Inflammatory macrophage (primary cell): ENCODE measurements around the gene PLEKHD1.
"Not testable (repeated sequence)": the region's sequence is repeated elsewhere in the genome, so short reads cannot be mapped to it uniquely, and the experiment has no call there.

Source experiments
- DNase-seq, 2 donors: peaks; one replicate each; pipeline ENCODE4 v3.0.0-alpha.2; 2020 to 2022

PLEKHD1 gene

DNA sequence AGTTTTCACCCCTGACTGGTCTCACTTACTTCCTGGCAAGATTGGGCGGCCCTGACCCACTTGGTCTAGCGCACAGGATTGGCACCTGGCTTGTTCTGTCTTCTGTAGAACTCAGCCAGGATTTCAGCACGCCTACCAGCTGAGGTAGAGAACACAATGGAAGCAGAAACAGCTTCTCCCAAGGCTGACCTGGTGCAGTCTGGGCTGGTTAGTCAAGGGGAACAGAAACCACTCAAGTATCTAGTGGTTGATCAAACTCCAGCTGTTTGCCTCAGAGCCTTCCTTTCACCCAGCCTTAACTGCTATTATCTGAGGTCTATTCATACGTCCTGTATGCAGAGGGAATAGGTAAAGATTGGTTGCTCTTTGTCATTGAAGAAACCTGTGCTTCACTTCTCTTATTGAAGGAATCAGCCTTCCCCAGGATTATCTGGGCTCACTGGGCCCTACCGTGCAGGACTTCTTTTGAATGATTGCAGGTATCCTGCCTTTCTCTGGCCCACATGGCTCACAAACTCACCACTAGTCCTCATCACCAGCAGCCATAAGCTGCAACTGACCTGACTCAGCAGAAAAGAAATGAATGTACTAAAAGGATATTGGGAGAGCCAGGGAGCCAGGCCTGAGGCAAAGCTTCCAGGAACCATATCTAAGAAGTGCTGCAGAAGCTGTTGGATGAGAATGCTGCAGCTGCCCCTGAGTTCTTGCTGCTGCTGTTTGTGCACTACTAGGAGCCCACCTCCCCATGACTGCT lies 2.5 kb upstream of the PLEKHD1 start:
- DNase-seq, result no peak

DNA sequence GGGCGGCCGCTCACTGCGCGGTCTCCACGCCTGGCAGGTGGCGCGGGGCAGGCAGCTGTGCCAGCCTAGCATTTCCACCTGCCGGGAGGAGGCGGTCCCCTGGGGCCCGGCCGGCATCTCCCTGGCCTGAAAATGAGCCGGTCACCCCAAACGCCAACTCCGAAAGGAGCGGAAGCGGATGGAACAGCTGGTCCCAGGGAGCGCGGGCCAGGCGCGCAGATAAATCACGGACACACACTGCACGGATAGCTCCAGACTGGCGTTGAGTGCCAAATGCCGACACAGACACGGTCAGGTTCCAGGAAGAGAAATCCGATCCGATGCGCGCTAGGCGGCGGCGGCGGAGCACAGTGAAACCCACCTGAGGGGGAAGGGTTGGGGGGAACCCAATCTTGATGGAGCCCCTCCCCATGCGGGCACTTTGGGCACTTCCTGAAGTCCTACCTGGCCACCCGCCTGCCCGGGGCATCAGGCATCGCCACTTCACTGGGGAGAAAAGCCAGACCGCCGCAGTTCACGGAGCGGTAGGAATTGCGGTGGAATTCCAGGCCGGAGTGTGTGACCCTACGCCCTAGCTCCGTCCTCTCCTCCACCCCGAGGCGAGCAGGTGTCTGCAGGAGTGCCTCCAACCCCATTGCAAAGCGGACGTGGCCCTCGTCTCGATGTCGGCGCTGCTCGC lies 624 bp upstream of the PLEKHD1 start:
- no peak for DNase-seq

DNA sequence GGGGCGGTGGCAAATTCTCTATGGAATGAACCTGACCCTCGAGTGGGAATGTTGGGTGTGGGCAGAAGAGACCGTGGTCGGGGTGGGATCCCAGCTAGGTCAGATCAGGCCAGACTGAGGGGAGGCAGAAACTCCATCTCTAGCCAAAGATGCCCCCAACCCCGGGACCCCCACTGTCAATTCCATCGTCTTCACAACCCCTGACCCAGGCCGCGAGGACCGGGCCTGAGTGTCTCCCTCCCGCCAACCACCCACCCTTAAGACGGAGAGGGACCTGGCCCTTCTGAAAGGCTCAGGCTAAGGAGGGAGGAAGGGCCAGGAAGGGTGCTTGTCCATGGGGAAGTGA lies 760 bp downstream of the PLEKHD1 start:
- no peak for DNase-seq

DNA sequence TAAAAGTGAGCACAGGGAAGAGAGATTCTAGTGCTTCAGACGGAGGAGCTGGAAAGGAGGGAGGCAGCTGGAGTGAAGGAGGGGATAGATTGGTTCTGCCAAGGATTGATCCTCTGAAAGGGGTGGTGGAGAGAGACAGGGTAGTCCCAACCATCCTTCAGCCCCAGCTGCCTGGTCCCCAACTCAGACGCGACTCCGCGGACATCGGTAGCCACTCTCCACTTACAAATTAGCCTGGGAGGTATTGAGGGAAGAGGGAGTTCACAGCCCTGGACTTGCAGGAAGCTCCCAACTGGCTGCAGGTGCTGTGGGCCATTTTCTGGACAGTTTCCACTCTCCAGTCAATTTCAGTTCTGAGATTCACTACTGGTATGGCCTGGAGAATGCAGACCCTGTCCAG lies 1.2 kb downstream of the PLEKHD1 start:
- DNase-seq, result no peak

GRCh38 chr14:69487226-69487625 lies 2.7 kb downstream of the PLEKHD1 start:
- no peak for DNase-seq

- DNase-seq, result no peak
Measured at GRCh38 chr14:69487771-69488170, 3.2 kb downstream of the PLEKHD1 start.

DNA sequence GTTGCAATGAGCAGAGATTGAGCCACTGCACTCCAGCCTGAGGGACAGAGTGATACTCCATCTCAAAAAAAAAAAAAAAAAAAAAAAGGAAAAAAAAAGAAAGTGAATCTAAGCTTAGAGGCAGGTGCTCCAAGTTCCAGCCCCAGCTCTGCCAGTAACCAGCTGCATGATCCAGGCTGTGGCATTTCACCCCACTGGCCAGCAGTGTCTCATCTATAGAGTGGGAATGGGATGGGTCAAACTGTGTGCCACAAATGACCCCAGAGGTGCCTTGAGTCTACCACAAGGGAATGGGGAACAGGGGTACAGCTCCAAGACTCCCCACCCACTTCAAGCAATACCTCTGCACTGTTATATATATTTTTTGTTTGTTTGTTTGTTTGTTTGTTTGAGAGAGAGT lies 5.0 kb downstream of the PLEKHD1 start:
- no peak for DNase-seq

DNA sequence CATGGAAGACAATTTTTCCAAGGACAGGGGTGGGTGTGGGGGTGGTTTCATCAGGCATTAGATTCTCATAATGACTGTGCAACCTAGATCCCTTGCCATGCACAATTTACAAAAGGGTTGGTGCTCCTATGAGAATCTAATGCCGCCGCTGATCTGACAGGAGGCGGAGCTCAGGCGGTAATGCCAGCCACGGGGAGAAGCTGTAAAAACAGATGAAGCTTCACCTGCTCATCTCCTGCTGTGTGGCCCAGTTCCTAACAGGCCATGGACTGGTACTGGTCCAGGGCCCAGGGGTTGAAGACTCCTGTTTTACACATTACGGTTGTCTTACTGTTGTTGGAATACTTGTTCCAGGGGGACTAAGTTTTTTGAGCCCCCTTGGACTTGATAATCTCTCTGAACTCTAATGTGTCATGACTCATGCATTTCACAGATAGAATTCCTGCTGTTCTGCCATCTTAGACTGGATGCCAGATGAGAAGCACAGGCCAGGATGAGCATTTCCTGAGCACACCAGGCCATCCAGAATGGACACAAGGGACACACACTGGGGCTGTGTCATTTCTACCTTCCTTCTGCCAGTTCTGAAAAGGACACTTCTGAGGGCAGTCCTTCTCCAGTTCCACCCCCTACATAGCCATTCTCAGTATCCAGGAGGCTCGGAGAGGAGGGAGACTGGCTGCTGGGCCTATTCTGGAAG lies 5.8 kb downstream of the PLEKHD1 start:
- DNase-seq, result no peak

DNA sequence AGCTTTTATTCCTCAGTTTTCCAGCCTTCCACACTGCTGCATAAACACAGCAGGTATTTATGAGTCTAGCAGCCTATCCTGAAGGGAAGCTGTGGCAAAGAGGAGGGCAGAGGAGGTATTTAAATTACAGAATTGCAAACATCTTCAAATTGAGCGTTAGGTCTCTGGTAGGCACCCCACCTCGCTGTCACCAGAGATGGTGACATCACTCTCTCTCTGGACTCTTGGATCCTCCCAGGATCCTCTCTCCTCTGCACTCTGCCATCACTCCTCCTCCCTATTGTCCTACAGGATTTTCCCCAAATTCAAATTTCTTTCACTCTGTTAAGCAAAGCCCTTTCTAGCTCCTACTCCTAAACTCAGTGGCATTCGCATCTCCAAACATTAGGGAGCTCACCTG lies 6.7 kb downstream of the PLEKHD1 start:
- no peak for DNase-seq

DNA sequence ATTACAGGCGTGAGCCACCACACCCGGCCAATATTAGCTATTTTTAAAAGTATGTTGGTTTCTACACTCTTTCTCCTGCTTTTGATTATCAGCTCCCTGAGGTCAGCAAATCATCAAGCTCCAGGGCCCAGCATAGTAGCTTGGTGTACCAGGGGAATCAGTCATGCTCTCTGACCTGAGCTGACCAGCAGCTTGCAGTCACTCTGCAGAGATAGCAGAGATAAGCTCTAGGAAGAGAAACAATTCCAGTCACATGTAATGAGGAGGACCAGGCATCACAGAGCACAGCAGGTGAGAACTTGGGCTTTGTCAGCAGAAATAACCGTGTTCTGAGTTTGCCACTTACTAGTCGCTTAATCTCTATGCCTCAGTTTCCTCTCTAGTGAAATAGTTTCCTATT lies 8.5 kb downstream of the PLEKHD1 start:
- DNase-seq, result no peak

- DNase-seq, result no peak
Measured at GRCh38 chr14:69493791-69494190, 9.3 kb downstream of the PLEKHD1 start.

DNA sequence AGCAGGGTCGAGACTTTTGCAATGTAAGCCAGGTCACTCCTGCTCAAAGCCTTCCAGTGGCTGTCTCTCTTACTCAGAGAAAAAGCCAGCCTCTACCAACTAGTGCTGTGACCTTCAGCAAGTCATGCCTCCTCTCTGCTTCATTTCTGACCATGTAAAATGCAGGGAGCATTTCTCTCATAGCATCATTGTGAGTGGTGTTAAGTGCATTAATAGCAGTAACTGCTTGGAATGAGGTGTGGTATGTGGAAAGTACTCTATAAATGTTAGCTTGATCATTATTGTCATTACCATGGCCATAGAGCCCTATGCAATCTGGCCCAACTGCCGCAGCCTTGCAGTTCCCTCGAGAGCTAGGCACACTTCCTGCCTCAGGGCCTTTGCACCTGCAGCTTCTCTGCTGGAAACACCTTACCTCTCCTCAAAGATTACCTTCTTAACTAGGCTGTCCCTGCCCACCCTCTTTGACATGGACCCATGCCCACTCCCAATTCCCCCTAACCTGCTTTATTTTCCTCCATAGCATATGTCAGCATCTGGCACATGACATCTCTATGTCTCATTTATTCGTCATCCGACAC lies 10.9 kb downstream of the PLEKHD1 start:
- DNase-seq, result no peak

DNA sequence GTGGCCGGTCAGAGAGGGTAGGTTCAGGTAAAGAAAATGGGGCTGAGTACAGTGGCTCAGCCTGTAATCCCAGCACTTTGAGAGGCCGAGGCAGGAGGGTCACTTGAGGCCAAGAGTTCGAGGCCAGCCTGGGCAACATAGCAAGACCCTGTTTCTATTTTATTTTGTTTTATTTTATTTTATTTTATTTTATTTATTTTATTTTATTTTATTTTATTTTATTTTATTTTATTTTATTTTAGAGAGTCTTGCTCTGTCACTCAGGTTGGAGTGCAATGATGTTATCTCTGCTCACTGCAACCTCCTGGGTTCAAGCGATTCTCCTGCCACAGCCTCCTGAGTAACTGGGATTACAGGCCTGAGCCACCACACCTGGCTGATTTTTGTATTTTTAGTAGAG lies 13.3 kb downstream of the PLEKHD1 start:
- not testable (repeated sequence) for DNase-seq

GRCh38 chr14:69498286-69498685 lies 13.8 kb downstream of the PLEKHD1 start:
- not testable (repeated sequence) for DNase-seq

GRCh38 chr14:69499436-69499835 lies 14.9 kb downstream of the PLEKHD1 start:
- DNase-seq, result no peak

DNA sequence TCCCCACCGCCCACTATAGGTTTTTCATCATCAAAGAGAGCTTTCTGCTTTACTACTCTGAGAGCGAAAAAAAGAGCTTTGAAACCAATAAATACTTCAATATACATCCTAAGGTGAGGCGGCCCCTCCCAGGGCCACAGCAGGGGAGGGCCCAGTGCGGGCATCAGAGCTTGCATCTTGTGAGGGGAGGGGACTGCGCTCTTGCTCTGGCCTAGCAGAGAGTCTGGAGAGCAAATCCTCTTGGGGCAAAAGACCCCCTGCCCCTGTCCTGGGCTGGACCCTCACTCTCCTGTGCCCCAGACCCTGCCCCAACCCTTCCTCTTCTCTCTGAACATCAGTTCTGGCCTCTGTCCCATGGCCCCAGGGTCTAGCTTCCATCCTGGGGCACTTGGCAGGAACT lies 15.6 kb downstream of the PLEKHD1 start:
- DNase-seq, result no peak

DNA sequence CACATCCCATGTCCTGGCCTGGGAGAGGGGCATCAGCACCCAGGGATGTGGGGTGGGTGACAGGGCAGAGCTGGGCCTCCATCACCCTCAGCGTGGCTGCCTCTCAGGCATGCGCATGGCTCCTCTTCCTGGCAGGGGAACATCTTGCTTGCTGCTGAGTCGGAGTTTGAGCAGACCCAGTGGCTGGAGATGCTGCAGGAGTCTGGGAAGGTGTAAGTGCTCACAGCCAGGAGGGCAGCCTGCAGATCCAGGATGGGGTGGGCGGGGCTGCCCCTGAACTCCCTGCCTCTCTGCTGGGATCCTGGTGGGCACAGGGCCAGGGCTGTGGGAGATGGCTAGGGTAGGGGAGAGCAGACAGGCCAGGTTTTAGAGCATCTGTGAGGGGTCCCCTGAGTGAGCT lies 16.2 kb downstream of the PLEKHD1 start:
- no peak for DNase-seq

DNA sequence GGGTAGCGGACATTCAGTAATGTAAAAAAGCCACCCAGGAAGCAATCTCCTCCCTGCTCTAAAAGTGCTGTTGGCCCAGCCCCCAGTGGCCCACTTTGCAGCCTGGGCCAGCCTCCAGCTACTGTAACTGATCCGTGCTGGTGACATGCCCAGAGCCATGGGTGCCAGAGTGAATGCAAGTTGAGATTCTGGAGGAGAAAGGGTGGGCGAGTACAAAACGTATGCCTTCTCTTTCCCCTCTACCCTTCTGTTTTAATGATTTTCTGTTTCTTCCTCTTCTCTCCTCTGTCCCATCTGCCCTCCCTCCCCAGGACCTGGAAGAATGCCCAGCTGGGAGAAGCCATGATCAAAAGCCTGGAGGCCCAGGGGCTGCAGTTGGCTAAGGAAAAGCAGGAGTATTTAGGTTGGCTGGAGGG lies 16.9 kb downstream of the PLEKHD1 start:
- no peak for DNase-seq

DNA sequence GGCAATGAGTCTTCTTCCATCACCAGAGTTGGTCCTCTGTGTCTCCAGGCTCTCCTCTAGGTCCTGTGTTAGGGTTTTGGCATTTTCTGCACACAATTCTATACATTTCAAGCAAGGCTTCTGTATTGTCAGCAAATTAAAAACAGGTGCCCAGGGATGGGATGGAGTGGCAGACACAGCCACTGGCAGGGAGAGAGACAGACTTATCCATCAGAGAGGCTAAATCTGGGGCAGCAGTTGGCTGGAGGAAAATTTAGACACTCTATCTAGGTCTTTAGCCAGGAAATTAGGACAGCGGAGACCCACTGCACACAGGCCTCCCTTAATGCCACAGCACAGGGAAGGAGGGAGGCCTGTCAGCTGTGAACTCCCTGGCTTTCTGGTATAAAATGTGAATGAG lies 20.2 kb downstream of the PLEKHD1 start:
- no peak for DNase-seq

- no peak for DNase-seq
Measured at GRCh38 chr14:69505338-69506240, 21.1 kb downstream of the PLEKHD1 start.

- no peak for DNase-seq
Measured at GRCh38 chr14:69506241-69506595, 21.7 kb downstream of the PLEKHD1 start.

DNA sequence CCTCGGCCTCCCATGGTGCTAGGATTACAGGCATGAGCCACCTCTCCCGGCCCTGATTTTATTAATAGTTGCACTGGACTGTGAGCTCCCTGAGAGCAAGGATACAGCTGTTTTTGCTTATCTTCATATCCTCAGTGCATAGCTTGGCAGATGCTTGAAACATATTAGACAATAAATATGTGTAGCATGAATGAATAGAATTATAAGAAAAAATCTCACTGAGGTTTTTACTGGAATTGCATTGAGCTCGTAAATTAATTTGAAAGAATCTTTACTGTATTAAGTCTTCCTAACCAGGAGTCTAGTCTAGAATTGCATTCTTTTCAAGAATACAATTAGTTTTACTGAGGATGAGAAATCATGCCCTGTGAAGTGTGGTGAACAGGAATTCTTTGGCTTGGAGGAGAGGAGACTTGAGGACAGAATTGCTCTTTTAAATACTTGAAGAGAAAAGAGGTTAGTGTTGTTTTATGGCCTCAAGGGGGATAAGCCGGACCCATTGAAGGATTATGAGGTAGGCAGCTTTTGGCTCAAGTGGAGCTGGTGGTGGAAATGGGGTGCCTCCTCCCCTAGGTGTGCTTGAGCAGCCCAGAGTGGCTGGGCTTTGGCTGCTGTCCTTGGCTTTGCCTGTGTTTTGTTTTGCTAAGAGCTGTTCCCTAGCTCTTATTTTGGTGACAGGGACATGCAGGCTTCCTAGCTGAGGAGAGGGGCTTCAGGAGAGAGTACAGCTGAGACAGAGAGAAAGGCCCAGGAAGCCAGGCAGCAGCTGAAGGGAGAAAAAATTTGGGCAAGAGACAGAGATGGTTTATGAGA lies 34.0 kb downstream of the PLEKHD1 start:
- no peak for DNase-seq
